Measurements from ENCODE around the gene CLDN19.
"Not testable (repeated sequence)": the region's sequence is repeated elsewhere in the genome, so short reads cannot be mapped to it uniquely, and the experiment has no call there.

Gene CLDN19

DNA sequence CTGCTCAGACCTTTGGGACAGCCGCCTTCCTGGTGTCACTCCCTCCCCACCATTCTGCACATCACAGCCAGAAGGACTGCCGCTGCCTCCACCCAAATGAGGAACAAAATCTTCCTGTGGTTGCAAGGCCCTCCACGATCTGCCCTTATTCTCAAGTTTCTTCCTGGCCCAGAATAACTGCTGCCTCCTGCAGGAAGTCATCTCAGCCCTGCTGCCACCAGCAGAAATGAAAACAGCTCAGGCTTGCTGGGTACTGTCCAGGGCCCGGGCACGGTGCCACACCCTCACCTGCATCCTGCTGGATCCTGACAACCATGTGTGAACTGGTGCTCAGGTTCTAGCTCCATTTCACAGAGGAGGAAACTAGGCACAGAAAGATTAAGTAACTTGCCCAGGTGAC, 2.8 kb downstream of the CLDN19 start:
- no peak for DNase-seq

DNA sequence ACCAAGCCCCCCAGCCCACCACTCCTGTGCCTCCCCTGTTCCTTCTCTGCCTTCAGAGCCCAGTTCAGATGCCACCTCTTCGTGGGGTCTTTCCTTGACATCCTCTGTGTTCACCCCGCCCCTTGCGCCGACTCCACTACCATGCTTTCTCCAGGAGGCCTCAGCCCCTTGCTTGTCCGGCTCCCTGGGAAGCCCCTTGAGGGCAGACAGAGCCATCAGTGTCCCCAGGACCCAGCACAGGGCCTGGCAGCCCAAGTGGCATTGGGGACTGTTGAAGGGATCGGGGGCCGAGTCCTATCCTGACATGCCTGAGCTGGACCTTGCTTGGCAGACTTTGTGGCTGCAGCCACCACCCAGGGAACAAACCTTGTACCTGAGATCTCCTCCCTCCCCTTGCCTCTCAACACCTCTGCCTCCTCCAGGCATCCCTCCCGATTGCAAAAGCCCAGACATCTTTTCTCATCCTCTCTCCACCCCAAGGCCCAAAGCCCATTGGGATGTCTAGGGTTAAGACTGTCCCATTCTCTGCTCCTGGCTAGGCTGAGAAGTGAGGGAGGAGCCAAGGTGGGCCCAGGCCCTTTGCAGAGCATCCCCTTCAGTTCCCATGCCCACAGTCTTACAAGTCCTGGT, 3.4 kb downstream of the CLDN19 start:
- no peak for DNase-seq

DNA sequence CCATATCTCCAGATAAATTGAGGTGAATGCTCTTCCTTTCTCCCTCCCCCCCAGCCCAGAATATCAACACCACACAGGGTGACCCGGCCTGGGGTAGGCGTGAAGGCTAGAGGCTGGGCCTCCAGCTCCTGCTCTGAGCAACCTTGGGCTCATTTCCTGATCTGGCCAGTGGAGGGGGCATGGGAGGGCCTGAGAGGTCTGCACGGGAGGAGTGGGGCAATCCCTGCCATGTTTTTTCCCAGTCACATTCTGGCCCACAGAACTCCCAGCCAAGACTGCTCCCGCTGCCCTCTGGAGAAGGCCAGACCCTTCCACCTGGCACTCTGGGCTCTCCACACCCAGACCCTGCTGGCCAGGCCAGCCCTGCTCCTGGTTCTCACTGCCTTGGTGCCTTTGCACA, 3.9 kb downstream of the CLDN19 start:
- peak; percentile 11 for DNase-seq

DNA sequence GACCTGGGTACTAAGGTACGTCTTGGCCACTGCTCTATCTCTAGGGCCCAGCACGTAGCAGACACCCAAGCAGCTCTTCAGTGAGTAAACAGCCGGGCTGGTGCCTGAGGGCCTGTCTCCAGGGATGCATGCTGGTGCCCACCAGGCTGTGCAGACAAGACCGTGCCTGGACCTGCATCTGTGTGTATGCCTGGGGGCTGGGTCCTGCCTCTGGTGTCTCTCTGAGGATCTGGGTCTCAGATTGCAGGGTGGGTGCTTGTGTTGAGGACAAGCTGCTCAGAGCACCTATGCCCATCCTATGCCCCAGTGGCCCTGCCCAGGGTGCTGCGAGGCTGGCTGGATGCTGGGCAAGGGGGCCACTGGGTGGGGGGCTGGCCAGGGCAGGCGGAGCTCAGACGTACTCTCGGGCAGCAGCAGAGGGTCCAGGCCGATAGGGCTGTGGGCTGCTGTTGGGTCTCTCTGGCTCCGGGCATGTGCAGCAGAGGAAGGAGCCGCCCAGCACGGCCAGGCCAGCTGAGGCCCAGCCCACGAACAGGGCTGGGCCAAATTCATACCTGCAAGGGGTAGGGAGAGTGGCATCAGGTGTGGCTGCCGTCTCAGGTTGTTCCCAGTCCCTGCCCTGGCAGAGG, 4.4 kb downstream of the CLDN19 start:
- no peak for DNase-seq

DNA sequence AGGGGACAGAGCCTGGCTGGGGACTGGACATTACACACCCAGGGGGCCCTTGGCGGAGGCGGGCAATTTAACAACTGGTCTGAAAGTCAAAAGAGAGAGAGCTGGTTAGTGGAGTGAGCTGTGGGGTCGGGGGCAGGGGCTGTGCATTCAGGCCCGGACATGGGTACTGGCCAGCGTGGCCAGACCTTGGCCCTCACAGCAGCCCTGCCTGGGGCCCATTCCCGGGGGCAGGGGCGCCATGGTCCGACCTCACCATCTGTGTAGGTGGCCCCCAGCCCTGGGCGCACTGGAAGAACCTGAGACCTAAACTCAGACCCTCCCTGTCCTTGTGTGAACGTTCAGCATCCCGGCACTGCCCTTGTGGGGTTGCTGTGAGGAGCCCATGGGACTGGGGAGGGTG, 5.0 kb downstream of the CLDN19 start:
- no peak for DNase-seq

DNA sequence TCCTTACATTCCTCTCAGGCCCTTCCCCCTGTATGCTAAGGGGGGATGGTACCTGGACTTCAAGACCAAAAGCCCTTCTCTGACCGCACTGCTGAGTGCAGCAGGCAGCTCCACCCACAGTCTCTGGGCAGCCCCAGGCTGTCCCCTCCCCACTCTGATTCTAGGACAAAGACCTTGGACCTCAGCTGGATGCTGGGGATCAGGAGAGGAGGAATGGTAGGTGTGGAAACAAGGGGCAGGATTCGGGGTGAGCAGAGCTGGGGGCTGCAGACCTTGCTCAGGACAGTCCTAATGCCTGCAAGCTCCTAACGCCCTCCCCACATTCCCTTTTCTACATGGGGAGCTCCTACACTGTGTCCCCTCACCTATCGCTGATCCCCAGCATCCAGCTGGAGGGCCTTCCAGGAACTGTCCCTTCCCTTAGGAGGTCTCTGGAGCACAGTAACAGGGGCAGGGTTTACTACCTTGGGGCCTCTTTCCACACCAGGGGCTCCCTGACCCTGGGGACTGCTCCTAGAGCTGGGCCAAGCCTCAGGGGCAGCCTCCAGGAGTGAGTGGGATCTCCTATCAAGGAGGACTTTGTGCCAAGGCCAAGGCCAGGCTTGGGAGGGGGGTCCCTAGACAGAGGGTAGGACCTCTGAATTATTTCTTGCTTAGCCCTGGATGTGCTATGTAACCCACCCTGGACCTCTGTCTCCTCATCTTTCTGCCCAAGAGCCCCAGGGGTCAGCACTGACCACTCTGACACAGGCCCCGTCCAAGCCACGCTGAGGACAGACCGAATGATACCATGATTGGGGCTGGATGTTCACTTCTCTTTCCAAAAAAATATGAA, 5.6 kb downstream of the CLDN19 start:
- no peak for DNase-seq

DNA sequence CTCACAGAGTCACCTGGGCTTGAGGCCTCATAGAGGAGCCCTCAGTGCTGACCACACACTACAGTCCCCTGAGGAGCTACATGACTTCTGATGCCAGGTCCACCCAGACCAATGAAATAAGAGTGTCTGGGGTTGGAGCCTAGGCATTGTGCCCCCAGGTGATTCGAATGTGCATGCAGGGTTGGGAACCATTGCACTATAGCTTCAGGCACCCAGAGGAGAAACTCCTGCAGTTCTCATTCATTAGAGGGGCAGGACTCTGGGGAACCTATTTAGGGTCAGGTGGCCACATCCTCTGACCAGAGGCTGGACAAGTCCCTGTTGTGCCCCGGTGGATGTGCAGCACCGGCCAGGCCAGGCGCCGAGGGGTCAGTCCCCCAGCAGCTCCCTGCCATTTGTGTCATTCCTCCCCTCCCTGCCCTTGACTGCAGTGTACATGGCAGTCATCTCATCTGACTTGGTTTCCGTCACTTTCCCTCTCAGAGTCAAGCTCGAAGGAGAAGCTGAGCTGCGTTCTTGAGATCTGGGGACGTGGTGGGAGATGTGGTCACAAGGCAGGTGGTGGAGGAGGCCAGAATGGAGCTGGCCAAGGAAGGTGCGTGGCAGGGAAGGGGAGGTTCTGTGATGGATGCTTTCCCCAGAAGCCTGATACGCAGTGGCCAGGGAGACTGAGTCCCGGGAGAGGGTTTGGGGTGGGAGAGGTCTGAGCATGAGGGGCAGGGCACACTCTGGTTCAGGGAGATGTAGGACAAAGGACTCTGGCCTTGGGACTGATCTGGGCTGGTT, 6.4 kb downstream of the CLDN19 start:
- DNase-seq, result no peak

DNA sequence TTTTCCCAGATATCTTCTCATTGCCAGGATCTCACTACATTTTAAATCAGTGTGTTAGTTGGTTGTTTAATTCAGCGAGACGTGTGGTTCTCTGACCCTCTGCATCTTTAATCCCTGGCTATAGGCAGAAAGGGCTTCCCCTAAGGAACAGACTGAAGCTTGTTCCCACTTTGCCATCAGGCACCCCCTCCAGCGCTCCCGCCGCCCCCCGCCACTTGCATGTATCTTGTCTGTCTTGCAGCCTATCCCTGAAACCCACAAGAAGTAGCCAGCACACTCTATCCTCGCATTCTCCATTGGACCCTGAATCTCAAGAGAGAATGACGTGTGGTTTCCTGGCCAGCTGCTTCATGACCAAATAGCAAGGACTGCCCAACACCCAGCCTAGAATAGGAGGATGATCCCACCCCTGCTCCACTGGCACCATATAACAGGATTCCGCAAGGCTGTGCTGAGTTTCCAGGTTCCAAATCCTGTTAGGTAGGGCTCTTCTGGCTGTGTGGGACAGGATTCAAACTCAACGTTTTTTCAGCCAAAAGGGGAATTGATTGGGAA, 7.8 kb downstream of the CLDN19 start:
- DNase-seq, result no peak

DNA sequence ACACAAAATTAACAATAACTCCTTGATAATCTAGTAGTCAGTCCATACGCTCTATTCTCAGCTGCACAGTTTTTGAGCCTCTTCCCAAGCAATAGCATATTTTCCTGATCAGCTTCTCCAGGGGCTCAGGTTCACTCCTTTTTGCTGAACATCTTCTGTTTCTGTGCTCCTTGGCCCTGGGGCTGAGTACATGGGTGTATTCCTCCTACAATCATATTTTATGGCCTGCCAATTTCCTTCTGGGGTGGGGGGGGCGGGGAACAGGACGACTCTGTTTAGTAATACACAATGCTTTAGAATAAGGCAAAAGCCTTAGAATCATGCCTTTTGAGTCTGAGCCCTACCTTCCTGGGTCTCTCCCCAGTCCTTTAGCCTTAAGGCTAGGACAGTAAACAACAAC, 8.5 kb downstream of the CLDN19 start:
- DNase-seq, result no peak

DNA sequence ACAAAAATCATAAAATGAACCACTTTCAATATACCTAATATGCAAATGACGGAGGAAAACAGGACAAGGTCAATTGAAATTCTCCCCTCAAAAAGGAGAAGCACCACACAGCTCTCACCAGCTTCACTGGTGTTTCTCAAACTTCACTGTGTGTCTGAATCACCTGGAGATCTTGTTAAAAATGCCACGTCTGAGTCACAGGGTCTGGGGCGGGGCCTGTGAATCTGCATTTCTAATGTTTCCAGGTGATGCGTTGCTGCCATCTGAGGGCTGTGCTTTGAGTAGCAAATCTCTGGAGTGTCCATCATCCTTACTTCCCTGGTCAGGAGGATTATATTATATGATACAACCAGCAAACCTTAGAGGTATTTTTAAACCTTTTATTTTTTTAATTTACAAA, 9.0 kb downstream of the CLDN19 start:
- DNase-seq, result peak; percentile 50

DNA sequence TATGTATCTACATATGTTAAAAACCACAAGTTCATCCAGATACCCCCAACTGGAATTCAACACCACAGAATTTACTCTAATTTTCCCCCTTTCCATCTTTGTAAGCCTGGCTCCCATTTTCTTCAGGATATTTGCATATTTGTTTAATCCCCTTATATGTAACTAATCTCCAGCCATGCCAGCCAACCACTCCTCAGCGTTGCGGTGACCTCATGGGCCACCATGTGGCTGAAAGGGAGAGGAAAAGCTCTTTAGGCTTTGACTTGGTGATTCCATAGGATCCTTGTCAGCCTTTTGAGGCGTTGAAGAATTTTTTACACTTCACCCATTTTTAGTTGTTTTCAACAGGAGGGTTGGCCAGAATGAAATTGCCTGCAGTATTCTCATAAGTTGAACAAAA, 10.0 kb downstream of the CLDN19 start:
- DNase-seq, result no peak

DNA sequence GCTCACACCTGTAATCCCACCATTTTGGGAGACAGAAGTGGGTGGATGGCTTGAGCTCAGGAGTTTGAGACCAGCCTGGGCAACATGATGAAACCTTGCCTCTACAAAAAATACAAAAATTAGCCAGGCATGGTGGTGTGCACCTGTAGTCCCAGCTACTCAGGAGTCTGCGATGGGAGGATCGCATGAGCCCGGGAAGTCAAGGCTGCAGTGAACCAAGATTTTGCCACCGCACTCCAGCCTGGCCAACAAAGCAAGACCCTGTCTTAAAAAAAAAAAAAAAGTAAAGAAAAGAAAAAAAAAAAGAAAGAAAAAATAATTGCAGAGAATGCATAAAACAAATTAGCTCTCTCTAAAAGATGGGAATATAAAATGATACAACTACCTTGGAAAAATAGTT, 14.2 kb downstream of the CLDN19 start:
- not testable (repeated sequence) for DNase-seq

DNA sequence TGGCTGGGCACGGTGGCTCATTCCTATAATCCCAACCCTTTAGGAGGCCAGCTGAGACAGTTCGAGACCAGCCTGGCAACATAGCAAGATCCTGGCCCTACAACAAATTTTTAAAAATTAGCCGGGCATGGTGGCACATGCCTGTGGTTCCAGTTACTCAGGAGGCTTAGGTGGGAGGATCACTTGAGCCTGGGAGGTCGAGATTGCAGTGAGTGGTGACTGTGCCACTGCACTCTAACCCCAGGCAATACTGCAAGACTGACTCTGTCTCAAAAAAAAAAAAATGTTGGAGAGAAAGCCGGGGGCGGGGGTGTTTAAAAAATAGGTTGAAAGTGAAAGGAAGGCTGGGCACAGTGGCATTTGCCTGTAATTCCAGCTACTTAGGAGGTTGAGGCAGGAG, 16.5 kb downstream of the CLDN19 start:
- no peak for DNase-seq

DNA sequence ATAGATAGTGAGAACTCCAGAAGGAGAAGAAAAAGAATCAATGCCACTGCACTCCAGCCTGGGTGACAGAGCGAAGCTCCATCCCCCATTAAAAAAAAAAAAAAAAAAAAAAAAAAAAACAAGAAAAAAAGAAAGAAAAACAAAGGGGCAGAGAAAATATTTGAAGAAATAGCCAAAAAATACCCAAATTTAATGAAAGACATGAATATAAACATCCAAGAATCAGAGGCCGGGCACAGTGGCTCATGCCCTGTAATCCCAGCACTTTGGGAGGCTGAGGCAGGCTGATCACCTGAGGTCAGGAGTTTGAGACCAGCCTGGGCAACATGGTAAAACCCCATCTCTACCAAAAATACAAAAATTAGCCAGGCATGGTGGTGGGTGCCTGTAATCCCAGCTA, 17.6 kb downstream of the CLDN19 start:
- DNase-seq, result not testable (repeated sequence)

DNA sequence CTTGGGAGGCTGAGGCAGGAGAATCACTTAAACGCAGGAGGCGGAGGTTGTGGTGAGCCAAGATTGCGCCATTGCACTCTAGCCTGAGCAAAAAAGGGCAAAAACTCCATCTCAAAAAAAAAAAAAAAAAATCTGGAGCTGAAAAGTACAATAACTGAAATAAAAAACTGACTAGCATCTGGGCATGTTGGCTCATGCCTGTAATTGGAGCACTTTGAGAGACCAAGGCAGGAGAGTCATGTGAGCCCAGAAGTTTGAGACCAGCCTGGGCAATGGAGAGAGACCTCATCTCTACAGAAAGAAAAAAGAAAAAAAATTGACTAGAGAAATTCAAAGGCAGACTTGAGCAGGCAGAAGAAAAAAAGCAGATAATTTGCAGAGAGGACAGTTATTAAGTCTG, 18.1 kb downstream of the CLDN19 start:
- DNase-seq, result no peak

DNA sequence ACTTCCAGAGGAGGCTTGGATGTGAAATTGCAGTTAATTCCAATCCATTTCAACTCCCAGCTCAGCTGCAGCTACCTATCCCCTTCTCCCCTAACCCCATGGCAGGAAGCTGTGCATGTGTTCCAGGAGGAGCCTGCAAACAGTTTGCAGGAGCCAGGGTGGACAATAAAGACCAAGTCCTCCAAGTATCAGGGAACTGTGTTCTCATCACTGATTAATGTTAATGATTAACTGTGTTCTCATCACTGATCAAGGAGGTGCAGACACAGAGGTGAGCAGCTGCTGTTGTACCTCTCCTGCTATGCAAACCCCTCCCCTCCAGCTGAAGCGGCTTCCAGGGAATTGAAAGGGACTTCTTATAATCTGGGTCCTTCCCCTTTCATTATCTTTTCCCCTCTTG, 19.2 kb downstream of the CLDN19 start:
- no peak for DNase-seq

DNA sequence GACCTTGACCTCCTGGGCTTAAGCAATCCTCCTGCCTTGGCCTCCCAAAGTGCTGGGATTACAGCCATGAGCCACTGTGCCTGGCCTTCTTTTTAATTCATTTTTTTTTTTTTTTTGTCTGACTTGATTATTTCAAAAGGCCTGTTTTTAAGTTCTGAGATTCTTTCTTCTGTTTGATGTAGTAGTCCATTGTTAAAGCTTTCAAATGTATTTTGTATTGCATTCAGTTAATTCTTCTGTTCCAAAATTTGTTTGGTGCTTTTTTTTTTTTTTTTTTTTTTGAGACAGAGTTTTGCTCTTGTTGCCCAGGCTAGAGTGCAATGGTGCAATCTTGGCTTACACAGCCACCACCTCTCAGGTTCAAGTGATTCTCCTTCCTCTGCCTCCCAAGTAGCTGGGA, 25.6 kb downstream of the CLDN19 start:
- not testable (repeated sequence) for DNase-seq

DNA sequence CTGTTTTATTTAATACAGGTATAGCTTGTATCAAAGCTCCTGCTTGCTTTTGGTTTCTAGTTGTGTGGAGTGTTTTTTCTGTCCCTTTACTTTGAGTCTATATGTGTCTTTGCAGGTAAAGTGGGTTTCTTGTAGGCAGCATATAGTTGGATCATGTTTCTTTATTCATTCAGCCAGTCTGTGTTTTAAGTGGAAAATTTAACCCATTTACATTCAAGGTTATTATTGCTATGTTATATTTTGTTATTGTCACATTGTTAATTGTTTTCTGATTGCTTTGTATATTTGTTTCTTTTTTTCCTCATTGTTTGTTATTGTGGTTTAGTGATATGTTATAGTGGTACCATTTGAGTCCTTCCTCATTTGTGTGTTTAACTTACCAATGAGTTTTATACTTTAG, 26.7 kb downstream of the CLDN19 start:
- DNase-seq, result no peak

DNA sequence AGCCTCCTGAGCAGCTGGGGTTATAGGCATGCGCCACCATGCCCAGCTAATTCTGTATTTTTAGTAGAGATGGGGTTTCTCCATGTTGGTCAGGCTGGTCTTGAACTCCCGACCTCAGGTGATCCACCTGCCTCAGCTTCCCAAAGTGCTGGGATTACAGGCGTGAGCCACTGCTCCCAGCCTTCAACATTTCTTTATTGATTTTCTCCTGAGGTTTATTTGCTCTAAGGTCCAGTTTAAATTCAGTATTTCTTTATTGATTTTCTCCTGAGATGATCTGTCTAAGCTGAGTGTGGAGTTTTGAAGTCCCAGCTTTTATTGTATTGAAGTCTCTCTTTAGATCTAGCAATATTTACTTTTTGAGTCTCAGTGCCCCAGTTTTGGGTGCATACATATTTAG, 27.2 kb downstream of the CLDN19 start:
- not testable (repeated sequence) for DNase-seq

DNA sequence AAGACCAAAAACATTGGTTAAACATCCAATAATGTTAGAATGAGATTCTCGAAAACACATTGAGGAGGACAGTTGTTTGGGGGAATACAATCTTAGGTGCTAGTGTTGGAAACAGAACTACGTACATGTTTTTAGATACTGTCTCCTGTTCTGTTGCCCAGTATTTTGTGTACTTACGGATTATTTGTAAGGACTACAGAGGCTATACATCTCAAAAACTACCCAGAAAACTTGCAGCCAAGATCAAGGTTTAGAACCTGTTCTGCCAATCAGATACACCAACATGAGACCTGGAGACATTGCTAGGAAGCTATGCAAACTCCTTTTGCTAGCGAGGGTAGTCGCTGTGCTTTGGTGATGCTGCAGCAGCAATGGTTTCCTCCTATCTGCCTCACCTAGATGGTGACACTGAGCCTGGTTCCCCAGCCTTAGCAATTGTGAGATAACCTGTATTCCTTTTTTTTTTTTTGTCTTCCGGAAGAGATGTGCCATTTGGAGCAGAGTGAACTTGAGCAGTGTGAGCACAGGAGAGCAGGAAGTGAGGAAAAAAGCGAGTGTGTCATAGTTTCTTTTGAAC, 36.1 kb downstream of the CLDN19 start:
- DNase-seq, result no peak

DNA sequence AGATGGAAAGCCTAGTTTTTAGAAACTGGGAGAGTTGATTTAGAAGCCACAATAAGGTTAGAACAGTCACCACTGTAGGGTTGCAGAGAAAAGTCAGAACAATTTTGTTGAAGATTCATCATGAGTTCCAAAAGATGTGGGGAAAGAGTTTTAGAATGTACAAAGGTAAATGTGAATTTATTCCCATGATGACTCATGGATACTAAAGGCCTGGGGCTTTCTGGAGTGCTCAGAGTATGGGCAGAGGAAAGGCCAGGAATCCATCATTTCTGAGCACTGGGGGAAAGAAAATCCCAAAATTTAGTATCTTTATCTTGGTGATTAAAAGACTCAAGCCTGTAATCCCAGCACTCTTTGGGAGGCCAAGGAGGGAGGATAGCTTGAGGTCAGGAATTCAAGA, 40.0 kb downstream of the CLDN19 start:
- DNase-seq, result no peak

DNA sequence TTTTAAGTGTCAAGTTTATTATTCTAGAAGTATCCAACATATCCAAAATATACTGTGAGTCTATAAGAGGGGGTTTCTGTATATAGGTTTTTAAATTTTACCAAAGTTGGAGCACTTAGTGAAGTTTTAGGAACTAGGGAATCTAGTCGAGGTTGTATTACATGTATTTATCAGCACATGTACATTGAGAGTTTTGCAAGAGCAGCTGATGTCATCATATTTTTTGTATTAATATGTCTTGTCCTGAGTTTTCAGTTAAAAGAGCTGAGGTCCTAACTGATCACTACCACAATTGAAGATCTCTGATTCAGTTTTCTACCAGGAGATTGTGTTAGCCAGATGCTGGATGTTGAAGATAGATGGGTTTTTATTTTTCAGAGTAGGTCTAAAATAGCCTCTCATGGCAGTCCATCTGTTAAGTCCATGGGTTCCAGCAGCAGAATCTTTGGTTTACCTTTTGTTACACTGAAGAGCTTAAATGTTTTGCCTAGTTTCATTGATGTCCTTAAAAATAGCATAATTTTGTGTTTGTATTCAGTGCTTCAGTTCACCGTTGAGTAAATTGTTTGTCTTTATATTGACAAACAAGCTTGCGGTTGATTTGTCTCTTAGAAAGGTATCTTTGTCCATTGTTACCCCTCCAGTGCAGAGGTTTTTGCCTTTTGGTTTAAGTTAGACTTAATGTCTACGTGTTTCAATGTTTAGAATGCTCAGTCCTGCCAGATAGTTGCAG, 41.8 kb downstream of the CLDN19 start:
- DNase-seq, result no peak

Data from activated CD4-positive, alpha-beta T cell treated with anti-CD3 and anti-CD28 coated beads, Interleukin-2, Interleukin-6, amounts not matched to agents 100 ng/mL and 50 ng/mL, durations not matched to agents 16 hours and 8 hours (primary cell).